ENCODE data around the gene PRAMEF26. TPM values are rescaled to one million over a fixed set of nuclear protein-coding genes. Genes with fewer than 3 reads are reported as not detected.
"Not testable (repeated sequence)": the region's sequence is repeated elsewhere in the genome, so short reads cannot be mapped to it uniquely, and the experiment has no call there.

The PRAMEF26 gene
- not detected in 2 replicates for total RNA-seq (ENCODE audit: low replicate concordance)

DNA sequence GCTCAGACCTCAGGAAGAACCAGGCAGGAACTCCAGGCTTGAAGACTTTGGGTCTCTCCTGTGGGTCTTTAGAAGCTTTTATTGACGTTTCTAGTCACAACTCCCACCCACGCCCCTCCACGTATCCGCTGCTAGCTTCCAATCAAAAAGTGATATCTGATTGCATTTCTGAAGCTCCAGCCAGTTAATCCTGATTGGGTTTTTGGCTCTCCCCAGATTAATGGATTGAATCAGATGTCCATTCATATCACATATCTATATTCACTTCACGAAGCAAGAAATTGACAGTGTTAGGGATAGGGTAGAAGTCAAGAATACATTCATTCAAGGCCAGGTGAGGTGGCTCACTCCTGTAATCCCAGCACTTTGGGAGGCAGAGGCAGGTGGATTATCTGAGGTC, at the start of gene PRAMEF26:
Gene PRAMEF26, minus strand, starts transcription at position 101 of the 400 bp plus-strand sequence. CDS start 2,914 bp downstream, outside the sequence.
- not testable (repeated sequence) for H3F3A ChIP-seq (ENCODE audit: low read depth); H3K27me3 ChIP-seq; H4K20me1 ChIP-seq (ENCODE audit: low read depth); H3K9me3 ChIP-seq (ENCODE audit: low read depth); H3K79me2 ChIP-seq (ENCODE audit: low read depth); H3K4me3 ChIP-seq; H3K9me3 Mint-ChIP-seq; H3K4me1 ChIP-seq; DNase-seq (ENCODE audit: low spot score); H3K4me1 Mint-ChIP-seq; H3K27ac Mint-ChIP-seq; H3K9ac ChIP-seq; H3K27ac ChIP-seq; H3K4me3 Mint-ChIP-seq; H3K4me2 ChIP-seq; H3K36me3 ChIP-seq; H2AFZ ChIP-seq (replicated peaks); H3K36me3 Mint-ChIP-seq; H3K27me3 Mint-ChIP-seq (ENCODE audit: insufficient read depth, low read depth)

DNA sequence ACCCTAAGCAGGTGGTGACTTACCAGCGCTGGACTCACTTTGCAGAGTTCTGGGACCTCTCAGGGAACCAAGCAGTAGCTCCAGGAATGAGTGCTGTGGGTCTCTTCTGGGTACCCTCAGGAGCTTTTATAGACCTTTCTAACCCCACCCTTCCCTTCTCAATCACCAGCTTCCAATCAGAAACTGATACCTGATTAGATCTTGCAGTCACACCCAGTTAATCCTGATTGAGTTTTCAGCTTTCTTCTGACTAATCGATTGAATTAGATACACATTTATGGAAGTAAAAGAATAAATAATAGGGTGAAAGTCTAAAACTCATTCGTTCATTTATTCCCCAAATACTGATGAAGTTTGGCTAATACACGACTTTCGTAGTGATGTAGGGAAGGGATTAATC, 45.5 kb upstream of the PRAMEF26 start, which contains the start of gene PRAMEF13:
Gene PRAMEF13, minus strand, starts transcription at position 101 of the 400 bp plus-strand sequence. CDS start 1,820 bp downstream, outside the sequence.
- H3K27ac ChIP-seq; H3K36me3 ChIP-seq; H3K9ac ChIP-seq; H3K4me3 Mint-ChIP-seq; H3K79me2 ChIP-seq (ENCODE audit: low read depth); H2AFZ ChIP-seq (replicated peaks); DNase-seq (ENCODE audit: low spot score); H3K9me3 ChIP-seq (ENCODE audit: low read depth); H3K4me1 Mint-ChIP-seq; H3K4me3 ChIP-seq; H3F3A ChIP-seq (ENCODE audit: low read depth); H3K4me2 ChIP-seq; H3K4me1 ChIP-seq; H3K9me3 Mint-ChIP-seq; H3K27ac Mint-ChIP-seq; H3K27me3 Mint-ChIP-seq (ENCODE audit: insufficient read depth, low read depth); H3K27me3 ChIP-seq; H3K36me3 Mint-ChIP-seq; H4K20me1 ChIP-seq (ENCODE audit: low read depth): not testable (repeated sequence)

DNA sequence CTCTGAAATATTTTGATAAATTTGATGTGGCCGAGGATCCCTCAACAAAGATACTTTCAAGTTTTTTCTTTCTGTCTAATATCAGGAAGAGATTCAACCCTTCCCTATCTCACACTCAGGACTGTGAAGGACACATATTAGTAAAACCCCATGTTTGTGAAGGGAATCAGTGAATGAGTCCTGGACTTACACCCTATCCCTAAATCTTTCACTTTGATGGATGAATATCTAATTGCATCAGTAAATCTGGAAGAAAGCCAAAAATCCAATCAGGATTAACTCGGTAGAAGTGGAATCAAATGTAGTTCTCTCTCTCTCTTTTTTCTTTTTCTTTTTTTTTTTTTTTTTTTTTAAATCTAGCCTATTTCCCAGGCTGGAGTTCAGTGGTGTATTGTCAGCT, 15.7 kb upstream of the PRAMEF26 start, which contains the start of gene PRAMEF9:
Gene PRAMEF9, plus strand, starts transcription at position 301 of the 400 bp plus-strand sequence. CDS start 3,433 bp downstream, outside the sequence.
- H3K36me3 Mint-ChIP-seq; H3K4me1 Mint-ChIP-seq; H3F3A ChIP-seq (ENCODE audit: low read depth); H3K27me3 Mint-ChIP-seq (ENCODE audit: insufficient read depth, low read depth); H3K4me3 ChIP-seq; H3K9me3 Mint-ChIP-seq; H3K4me3 Mint-ChIP-seq; H3K4me2 ChIP-seq; DNase-seq (ENCODE audit: low spot score); H3K27me3 ChIP-seq; H3K79me2 ChIP-seq (ENCODE audit: low read depth); H2AFZ ChIP-seq (replicated peaks); H4K20me1 ChIP-seq (ENCODE audit: low read depth); H3K27ac ChIP-seq; H3K9me3 ChIP-seq (ENCODE audit: low read depth); H3K36me3 ChIP-seq; H3K9ac ChIP-seq; H3K27ac Mint-ChIP-seq; H3K4me1 ChIP-seq: not testable (repeated sequence)

DNA sequence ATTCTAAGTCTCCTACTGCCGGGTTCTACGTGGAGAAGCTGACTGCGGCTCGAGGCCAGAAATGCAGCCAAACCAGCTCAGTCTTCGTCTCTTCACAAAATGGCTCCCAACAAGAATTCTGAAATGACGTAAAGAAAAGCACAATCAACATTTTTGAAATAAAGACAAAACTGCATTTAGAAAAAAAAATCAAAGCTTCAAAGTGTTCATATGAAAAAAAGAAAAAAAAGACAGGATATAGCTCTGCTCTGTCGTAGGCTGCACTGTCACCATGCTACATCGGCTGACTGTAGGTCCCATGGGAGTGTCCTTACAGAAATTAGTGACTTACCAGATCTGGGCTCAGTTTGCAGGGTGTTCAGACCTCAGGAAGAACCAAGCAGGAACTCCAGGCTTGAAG, 9.7 kb upstream of the PRAMEF26 start, which contains the start of gene HNRNPCL4:
Gene HNRNPCL4, minus strand, starts transcription at position 101 of the 400 bp plus-strand sequence. CDS start 164 bp downstream, outside the sequence.
- H3K27ac Mint-ChIP-seq; H3K27me3 ChIP-seq; H2AFZ ChIP-seq (replicated peaks); H3K9ac ChIP-seq; H3F3A ChIP-seq (ENCODE audit: low read depth); H3K9me3 ChIP-seq (ENCODE audit: low read depth); H3K4me1 Mint-ChIP-seq; H3K36me3 ChIP-seq; H4K20me1 ChIP-seq (ENCODE audit: low read depth); H3K79me2 ChIP-seq (ENCODE audit: low read depth); H3K4me1 ChIP-seq; DNase-seq (ENCODE audit: low spot score); H3K9me3 Mint-ChIP-seq; H3K4me3 Mint-ChIP-seq; H3K27ac ChIP-seq; H3K27me3 Mint-ChIP-seq (ENCODE audit: insufficient read depth, low read depth); H3K36me3 Mint-ChIP-seq; H3K4me3 ChIP-seq; H3K4me2 ChIP-seq: not testable (repeated sequence)

DNA sequence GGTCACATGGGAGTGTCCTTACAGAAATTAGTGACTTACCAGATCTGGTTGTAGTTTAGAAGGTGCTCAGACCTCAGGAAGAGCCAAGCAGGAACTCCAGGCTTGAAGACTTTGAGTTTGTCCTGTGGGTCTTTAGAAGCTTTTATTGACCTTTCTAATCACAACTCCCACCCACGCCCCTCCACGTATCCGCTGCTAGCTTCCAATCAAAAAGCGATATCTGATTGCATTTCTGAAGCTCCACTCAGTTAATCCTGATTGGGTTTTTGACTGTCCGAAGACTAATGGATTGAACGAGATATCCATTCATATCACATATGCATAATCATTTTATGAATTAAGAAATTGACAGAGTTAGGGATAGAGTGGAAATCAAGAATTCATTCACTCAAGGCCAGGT, 39.1 kb downstream of the PRAMEF26 start, which contains the start of gene HNRNPCL2:
Gene HNRNPCL2, minus strand, starts transcription at position 101 of the 400 bp plus-strand sequence. CDS start 454 bp downstream, outside the sequence.
- not testable (repeated sequence) for H3K9me3 Mint-ChIP-seq; H3K4me1 Mint-ChIP-seq; H3K36me3 Mint-ChIP-seq; H2AFZ ChIP-seq (replicated peaks); DNase-seq (ENCODE audit: low spot score); H3K4me3 ChIP-seq; H3K4me1 ChIP-seq; H3K27ac Mint-ChIP-seq; H3K27me3 ChIP-seq; H3K4me3 Mint-ChIP-seq; H3K27me3 Mint-ChIP-seq (ENCODE audit: insufficient read depth, low read depth); H3K27ac ChIP-seq; H3K4me2 ChIP-seq; H3K79me2 ChIP-seq (ENCODE audit: low read depth); H3K36me3 ChIP-seq; H4K20me1 ChIP-seq (ENCODE audit: low read depth); H3K9ac ChIP-seq; H3F3A ChIP-seq (ENCODE audit: low read depth)
- peaks cover 14% of the 10 kb centered on the region for H3K9me3 ChIP-seq (ENCODE audit: low read depth)

Other genes with a start within 250 kb of the PRAMEF26 start
- not detected in 2 replicates for gene PRAMEF7, start 239.4 kb downstream of the PRAMEF26 start, total RNA-seq (ENCODE audit: low replicate concordance)
- not detected in 2 replicates for gene PRAMEF6, start 208.4 kb downstream of the PRAMEF26 start, total RNA-seq (ENCODE audit: low replicate concordance)
- gene PRAMEF27, start 99.4 kb downstream of the PRAMEF26 start, total RNA-seq (ENCODE audit: low replicate concordance): not detected in 2 replicates
- not detected in 2 replicates for gene HNRNPCL3, start 95.2 kb downstream of the PRAMEF26 start, total RNA-seq (ENCODE audit: low replicate concordance)
- not detected in 2 replicates for gene PRAMEF25, start 85.2 kb downstream of the PRAMEF26 start, total RNA-seq (ENCODE audit: low replicate concordance)
- not detected in 2 replicates for gene HNRNPCL2, start 39.2 kb downstream of the PRAMEF26 start, total RNA-seq (ENCODE audit: low replicate concordance)
- not detected in 2 replicates for gene HNRNPCL4, start 9.6 kb upstream of the PRAMEF26 start, total RNA-seq (ENCODE audit: low replicate concordance)
- not detected in 2 replicates for gene PRAMEF9, start 15.8 kb upstream of the PRAMEF26 start, total RNA-seq (ENCODE audit: low replicate concordance)
- not detected in 2 replicates for gene PRAMEF13, start 45.4 kb upstream of the PRAMEF26 start, total RNA-seq (ENCODE audit: low replicate concordance)
- gene PRAMEF18, start 70.1 kb upstream of the PRAMEF26 start, total RNA-seq (ENCODE audit: low replicate concordance): not detected in 2 replicates
- gene PRAMEF5, start 98.2 kb upstream of the PRAMEF26 start, total RNA-seq (ENCODE audit: low replicate concordance): not detected in 2 replicates
- not detected in 2 replicates for gene PRAMEF8, start 129.1 kb upstream of the PRAMEF26 start, total RNA-seq (ENCODE audit: low replicate concordance)
- gene PRAMEF33, start 147.5 kb upstream of the PRAMEF26 start, total RNA-seq (ENCODE audit: low replicate concordance): not detected in 2 replicates
- gene PRAMEF15, start 159.6 kb upstream of the PRAMEF26 start, total RNA-seq (ENCODE audit: low replicate concordance): not detected in 2 replicates
- not detected in 2 replicates for gene PRAMEF14, start 191.1 kb upstream of the PRAMEF26 start, total RNA-seq (ENCODE audit: low replicate concordance)
- not detected in 2 replicates for gene PRAMEF19, start 215.9 kb upstream of the PRAMEF26 start, total RNA-seq (ENCODE audit: low replicate concordance)
- gene PRAMEF17, start 233.6 kb upstream of the PRAMEF26 start, total RNA-seq (ENCODE audit: low replicate concordance): not detected in 2 replicates

All from neural progenitor cell (in vitro differentiated cells).